ENCODE measurements around the gene CCDC81. TPM values are rescaled to one million over a fixed set of nuclear protein-coding genes. Genes with fewer than 3 reads are reported as not detected.

Gene CCDC81
- total RNA-seq, 2 experiments from 2014 or later: 0.83 TPM

DNA sequence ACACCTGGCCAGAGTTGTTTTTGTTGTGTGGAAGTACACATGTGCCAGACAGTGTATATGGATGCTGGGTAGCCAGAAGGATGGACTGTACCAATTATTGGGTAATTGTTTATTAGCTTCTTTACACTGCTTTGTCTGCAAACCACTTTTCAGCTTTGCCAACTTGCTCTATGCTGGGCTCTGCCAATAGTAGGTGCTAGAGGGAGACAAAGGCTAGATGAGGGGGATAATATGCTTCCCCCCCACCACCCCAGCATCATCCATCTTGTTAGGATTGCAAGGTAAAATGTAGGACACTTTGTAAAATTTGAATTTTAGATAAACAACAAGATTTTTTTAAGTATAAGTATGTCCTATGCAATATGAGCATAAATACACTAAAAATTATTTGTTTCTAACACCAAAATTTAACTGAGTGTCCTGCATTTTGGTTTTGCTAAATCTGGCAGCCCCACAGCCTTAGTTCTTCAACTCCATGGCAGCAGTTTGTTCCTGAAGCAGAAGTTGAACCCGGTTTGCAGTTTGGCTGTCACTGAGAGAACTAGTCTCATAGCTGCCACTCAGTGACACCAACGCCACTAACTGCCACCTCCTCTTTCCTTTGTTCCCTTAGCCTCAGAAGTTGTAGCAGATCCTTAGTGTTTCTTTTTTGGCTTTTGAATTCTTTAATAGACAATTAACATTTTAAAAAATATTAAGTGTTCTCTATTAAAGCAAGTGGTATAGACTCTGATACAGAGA lies 78.8 kb downstream of the CCDC81 start:
- DNase-seq (no peak), ATAC-seq (no peak)
- intact Hi-C loops (cut with micrococcal nuclease): loop anchor here (2.0 to 10.0 kb wide), 2 partner anchors 221 to 365 kb away; partner anchors contain the start of gene ME3
- ChIA-PET POLR2A (interaction anchor here (0.6 kb wide), 1 partner anchor 31 kb away, joined by 3 read pairs; no protein-coding TSS in a partner anchor), CTCF (interaction anchor here (0.8 to 3.4 kb wide), 6 partner anchors 155 to 599 kb away, joined by 3 to 28 read pairs (median 3); partner anchors contain the start of gene CCDC83)
- Mint-ChIP-seq H3K4me1 (ENCODE audit: low read depth) (peaks cover 13% of the 10 kb centered on the region), H3K4me3 (no peak overlapping the region), H3K27ac (no peak overlapping the region), H3K9me3 (no peaks in the 10 kb centered on the region), H3K36me3 (ENCODE audit: low read depth) (no peaks in the 10 kb centered on the region), H3K27me3 (no peaks in the 10 kb centered on the region)
- TF ChIP-seq, protein P1, sequence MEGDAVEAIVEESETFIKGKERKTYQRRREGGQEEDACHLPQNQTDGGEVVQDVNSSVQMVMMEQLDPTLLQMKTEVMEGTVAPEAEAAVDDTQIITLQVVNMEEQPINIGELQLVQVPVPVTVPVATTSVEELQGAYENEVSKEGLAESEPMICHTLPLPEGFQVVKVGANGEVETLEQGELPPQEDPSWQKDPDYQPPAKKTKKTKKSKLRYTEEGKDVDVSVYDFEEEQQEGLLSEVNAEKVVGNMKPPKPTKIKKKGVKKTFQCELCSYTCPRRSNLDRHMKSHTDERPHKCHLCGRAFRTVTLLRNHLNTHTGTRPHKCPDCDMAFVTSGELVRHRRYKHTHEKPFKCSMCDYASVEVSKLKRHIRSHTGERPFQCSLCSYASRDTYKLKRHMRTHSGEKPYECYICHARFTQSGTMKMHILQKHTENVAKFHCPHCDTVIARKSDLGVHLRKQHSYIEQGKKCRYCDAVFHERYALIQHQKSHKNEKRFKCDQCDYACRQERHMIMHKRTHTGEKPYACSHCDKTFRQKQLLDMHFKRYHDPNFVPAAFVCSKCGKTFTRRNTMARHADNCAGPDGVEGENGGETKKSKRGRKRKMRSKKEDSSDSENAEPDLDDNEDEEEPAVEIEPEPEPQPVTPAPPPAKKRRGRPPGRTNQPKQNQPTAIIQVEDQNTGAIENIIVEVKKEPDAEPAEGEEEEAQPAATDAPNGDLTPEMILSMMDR (IDR thresholded peaks at IDR 0.05): no peak

DNA sequence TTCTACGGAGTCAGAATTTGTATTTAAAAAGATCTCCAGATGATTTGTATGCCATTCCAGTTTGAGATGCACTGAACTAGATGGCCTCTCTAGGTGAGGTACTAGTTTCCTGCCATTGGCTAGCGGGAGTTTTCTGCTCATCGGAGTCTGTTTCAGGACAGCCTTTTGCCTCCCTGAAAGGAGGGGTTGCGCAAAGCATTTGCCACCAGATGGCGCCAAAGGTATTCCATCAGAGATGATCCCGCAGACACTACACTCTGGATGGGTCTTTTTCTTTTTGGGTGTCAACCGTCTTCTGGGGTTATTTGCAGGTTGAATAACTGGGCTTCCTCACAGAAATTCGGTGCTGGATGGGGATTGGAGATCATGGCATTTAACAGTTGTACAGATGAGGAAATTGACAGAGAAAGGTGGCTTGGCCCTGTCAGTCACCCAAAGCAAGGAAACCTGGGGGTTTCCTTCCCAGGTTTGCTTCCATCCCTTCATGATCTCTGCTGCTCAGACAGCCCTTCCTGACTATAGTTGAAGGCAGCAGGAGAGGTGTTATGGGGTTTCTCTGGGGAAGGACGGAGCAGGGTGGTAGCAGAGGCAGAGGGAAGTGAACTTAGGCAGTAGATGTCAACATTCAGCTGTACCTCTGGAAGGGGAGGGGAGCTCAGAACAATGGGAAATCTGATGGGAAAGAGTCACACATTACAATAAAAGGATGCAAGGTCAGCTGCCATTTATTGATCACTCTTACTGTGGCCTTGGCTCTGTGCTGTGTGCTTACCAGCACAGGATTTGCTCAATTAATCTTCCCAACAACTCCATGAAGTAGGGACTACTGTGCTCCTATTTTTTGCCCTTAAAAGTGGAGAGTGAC lies 81.6 kb downstream of the CCDC81 start:
- no peak overlapping the region for H3K4me3 Mint-ChIP-seq
- intact Hi-C loops (cut with micrococcal nuclease): loop anchor here (5.0 to 10.0 kb wide), 3 partner anchors 136 to 218 kb away; partner anchors contain the start of gene ME3
- TF ChIP-seq, protein P1 (IDR thresholded peaks at IDR 0.05): peak; percentile 94
- ChIA-PET POLR2A (no interaction called here), CTCF (interaction anchor here (0.6 to 3.4 kb wide), 32 partner anchors 9 to 1443 kb away, joined by 3 to 32 read pairs (median 3); partner anchors contain the start of gene CCDC83)
- DNase-seq (peak; percentile 92), ATAC-seq (peak; percentile 93)
- H3K27me3 Mint-ChIP-seq: no peaks in the 10 kb centered on the region
- no peaks in the 10 kb centered on the region for H3K9me3 Mint-ChIP-seq
- no peaks in the 10 kb centered on the region for H3K36me3 Mint-ChIP-seq (ENCODE audit: low read depth)
- no peak overlapping the region for H3K27ac Mint-ChIP-seq
- peaks cover 18% of the 10 kb centered on the region for H3K4me1 Mint-ChIP-seq (ENCODE audit: low read depth)

- intact Hi-C loops (cut with micrococcal nuclease): loop anchor here (5.0 to 10.0 kb wide), 3 partner anchors 134 to 216 kb away; partner anchors contain the start of gene ME3
- peaks cover 18% of the 10 kb centered on the region for H3K4me1 Mint-ChIP-seq (ENCODE audit: low read depth)
- TF ChIP-seq, protein P1 (IDR thresholded peaks at IDR 0.05): no peak
- ATAC-seq: no peak
- no peak for DNase-seq
- H3K36me3 Mint-ChIP-seq (ENCODE audit: low read depth): no peaks in the 10 kb centered on the region
- H3K9me3 Mint-ChIP-seq: no peaks in the 10 kb centered on the region
- no peak overlapping the region for H3K4me3 Mint-ChIP-seq
- ChIA-PET CTCF (interaction anchor here (1.1 to 2.3 kb wide), 4 partner anchors 16 to 156 kb away, joined by 3 to 32 read pairs (median 6); no protein-coding TSS in a partner anchor), POLR2A (no interaction called here)
- no peak overlapping the region for H3K27ac Mint-ChIP-seq
- H3K27me3 Mint-ChIP-seq: no peaks in the 10 kb centered on the region
These were observed 83.8 kb downstream of the CCDC81 start for GRCh38 chr11:86458294-86459001.

DNA sequence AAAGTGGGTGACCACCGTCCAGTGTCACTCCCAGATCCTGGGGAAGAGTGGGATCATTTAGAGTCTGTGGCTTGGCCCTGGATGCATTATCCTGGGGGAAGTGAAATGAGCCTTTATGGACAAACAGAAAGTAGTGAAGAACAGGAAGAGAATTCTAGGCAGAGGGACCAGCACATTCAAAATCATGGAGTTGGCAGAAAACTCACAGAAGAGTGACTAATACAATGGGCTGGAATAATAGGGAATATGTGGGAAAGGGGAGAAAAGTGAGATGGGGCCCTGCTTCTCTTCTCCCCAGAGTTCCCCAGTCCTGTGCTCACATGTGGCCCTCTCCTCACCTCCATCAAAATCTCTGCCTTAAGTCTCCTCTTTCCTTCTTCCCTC lies 84.3 kb downstream of the CCDC81 start:
- H3K36me3 Mint-ChIP-seq (ENCODE audit: low read depth): no peaks in the 10 kb centered on the region
- TF ChIP-seq, protein P1 (IDR thresholded peaks at IDR 0.05): no peak
- H3K9me3 Mint-ChIP-seq: no peaks in the 10 kb centered on the region
- H3K27me3 Mint-ChIP-seq: no peaks in the 10 kb centered on the region
- POLR2A ChIA-PET: no interaction called here
- CTCF ChIA-PET: interaction anchor here (2.0 kb wide), 1 partner anchor 156 kb away, joined by 4 read pairs; no protein-coding TSS in a partner anchor
- no peak overlapping the region for H3K27ac Mint-ChIP-seq
- ATAC-seq (no peak), DNase-seq (no peak)
- H3K4me3 Mint-ChIP-seq: no peak overlapping the region
- H3K4me1 Mint-ChIP-seq (ENCODE audit: low read depth): peaks cover 16% of the 10 kb centered on the region
- intact Hi-C loops (cut with micrococcal nuclease): loop anchor here (5.0 to 10.0 kb wide), 3 partner anchors 133 to 216 kb away; partner anchors contain the start of gene ME3

Measured in activated CD8-positive, alpha-beta T cell treated with anti-CD3 and anti-CD28 coated beads for 36 hours (primary cell).